ENCODE data around the gene BTBD9.
A peak's percentile ranks its signal among the peaks of the same experiment; 100 is the strongest.

BTBD9 gene

DNA sequence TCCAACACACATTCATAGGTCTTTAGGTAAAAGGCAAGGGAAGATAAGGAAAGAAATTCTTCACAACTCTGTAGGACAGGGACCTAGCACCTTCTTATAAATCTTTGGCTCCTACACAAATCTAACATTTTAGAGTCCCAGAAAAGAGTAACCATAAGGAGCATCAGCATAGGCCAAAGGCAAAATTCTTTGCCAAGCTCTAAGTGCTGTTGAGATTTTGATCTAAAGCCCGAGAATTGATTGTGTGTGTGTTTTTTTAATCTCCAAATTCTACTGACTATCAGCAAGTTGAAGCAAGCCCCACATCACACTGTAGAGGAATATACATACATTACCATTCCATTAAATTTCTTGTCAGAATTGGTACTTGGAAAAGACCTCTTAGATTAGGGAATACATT is 233.6 kb downstream of the BTBD9 start:
- Histone ChIP-seq H3K9ac (ENCODE audit: low read length) (no peak overlapping the region), H3K56ac (ENCODE audit: low read length) (no peak overlapping the region), H3K4me1 (ENCODE audit: control insufficient read depth, low read depth, low read length) (peaks cover 2% of the 10 kb centered on the region), H3K36me3 (ENCODE audit: control insufficient read depth, insufficient read depth, low read length) (no peaks in the 10 kb centered on the region), H2BK15ac (replicated peaks; ENCODE audit: low read depth) (no peak overlapping the region), H2AK5ac (ENCODE audit: low read length) (no peak overlapping the region), H3K79me2 (ENCODE audit: control insufficient read depth, insufficient read depth, low read length) (no peaks in the 10 kb centered on the region), H3K27ac (ENCODE audit: low read depth, low read length) (no peak overlapping the region), H3K79me1 (ENCODE audit: low read length) (no peaks in the 10 kb centered on the region), H2BK120ac (ENCODE audit: low read depth, low read length) (no peak overlapping the region), H3K27me3 (ENCODE audit: insufficient read depth, low read length, poor library complexity) (no peaks in the 10 kb centered on the region), H3K18ac (ENCODE audit: low read length) (no peak overlapping the region), H3K4me2 (ENCODE audit: low read length) (no peak overlapping the region), H4K8ac (ENCODE audit: low read depth, low read length) (no peak overlapping the region), H3K4me3 (ENCODE audit: low read length) (no peak overlapping the region), H3K23ac (ENCODE audit: low read length) (no peak overlapping the region), H2BK5ac (ENCODE audit: low read length) (no peak overlapping the region), H3K4ac (ENCODE audit: low read depth, low read length) (no peak overlapping the region), H4K5ac (ENCODE audit: low read length) (no peak overlapping the region)
- no CpG with 5 or more reads among the region's 1 CpG for WGBS (ENCODE audit: extremely low coverage, insufficient coverage, low lambda C conversion rate)
- DNase-seq, result no peak

DNA sequence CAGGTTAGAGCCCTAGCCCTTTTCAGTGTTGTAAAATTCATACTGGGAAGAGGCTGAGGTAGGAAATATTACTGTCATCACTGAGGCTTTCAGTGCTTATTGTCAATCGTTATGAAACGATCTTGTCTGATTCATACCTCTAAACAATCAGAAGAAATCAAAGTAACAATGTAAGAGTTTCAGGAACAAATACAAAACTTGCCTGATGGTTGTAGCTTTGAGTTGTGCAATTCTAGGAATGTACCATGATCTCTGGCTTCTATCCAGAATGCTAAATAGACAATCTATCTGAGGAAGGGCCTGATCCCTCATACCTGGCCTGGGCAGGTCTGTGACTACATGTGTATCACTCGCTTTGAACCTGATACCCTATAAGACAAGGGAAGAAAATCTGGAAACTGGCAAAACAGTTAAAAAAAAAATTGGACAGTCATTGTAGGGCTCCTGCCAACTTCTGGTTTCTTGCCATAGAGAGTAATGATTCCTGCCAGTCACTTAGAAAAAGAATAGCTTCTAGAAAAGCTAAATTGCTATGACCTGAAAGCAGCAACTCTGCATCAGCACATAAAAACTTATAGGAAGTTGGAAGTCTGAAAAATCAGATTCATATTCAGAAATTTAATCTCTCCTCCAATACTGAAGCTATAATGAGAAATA is 234.7 kb downstream of the BTBD9 start:
- DNase-seq, result no peak

DNA sequence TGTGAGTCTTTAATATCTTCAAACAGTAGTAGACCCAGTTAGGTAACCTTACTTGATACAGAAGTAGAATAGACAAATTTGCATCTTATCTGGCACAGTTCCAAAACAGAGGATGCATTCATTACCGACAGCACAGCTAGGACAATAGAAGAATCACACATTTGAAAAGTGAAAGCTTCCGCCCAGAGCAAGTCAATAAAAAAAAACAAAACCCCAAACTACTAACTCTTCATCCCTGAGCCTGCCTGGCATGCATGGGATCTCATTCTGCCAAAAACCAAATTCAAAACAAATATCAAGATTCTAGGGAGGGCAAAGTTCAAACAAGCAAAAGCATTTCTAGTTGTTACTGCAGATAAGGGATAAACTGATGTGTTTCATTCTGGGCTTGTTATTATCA is 235.4 kb downstream of the BTBD9 start:
- Histone ChIP-seq H2BK120ac (ENCODE audit: low read depth, low read length) (no peak overlapping the region), H3K79me1 (ENCODE audit: low read length) (no peaks in the 10 kb centered on the region), H3K18ac (ENCODE audit: low read length) (no peak overlapping the region), H3K9ac (ENCODE audit: low read length) (no peak overlapping the region), H2BK15ac (replicated peaks; ENCODE audit: low read depth) (peak overlapping the region; percentile 74), H2BK5ac (ENCODE audit: low read length) (no peak overlapping the region), H3K4me2 (ENCODE audit: low read length) (no peak overlapping the region), H3K27me3 (ENCODE audit: insufficient read depth, low read length, poor library complexity) (no peaks in the 10 kb centered on the region), H4K5ac (ENCODE audit: low read length) (no peak overlapping the region), H3K4ac (ENCODE audit: low read depth, low read length) (no peak overlapping the region), H4K8ac (ENCODE audit: low read depth, low read length) (no peak overlapping the region), H3K79me2 (ENCODE audit: control insufficient read depth, insufficient read depth, low read length) (no peaks in the 10 kb centered on the region), H2AK5ac (ENCODE audit: low read length) (no peak overlapping the region), H3K4me1 (ENCODE audit: control insufficient read depth, low read depth, low read length) (peaks cover 4% of the 10 kb centered on the region), H3K56ac (ENCODE audit: low read length) (no peak overlapping the region), H3K36me3 (ENCODE audit: control insufficient read depth, insufficient read depth, low read length) (no peaks in the 10 kb centered on the region), H3K4me3 (ENCODE audit: low read length) (no peak overlapping the region), H3K27ac (ENCODE audit: low read depth, low read length) (no peak overlapping the region), H3K23ac (ENCODE audit: low read length) (no peak overlapping the region)
- no CpG with 5 or more reads among the region's 2 CpGs for WGBS (ENCODE audit: extremely low coverage, insufficient coverage, low lambda C conversion rate)
- DNase-seq, result no peak

More for the DNA sequence above, 234.7 kb downstream of the BTBD9 start:
- H3K23ac ChIP-seq (ENCODE audit: low read length), result no peak overlapping the region
- H3K4me1 ChIP-seq (ENCODE audit: control insufficient read depth, low read depth, low read length), result peaks cover 4% of the 10 kb centered on the region
- no peak overlapping the region for H4K8ac ChIP-seq (ENCODE audit: low read depth, low read length)
- H3K4me2 ChIP-seq (ENCODE audit: low read length), result no peak overlapping the region
- no peak overlapping the region for H4K5ac ChIP-seq (ENCODE audit: low read length)
- peak overlapping the region; percentile 18 for H3K18ac ChIP-seq (ENCODE audit: low read length)
- H3K27me3 ChIP-seq (ENCODE audit: insufficient read depth, low read length, poor library complexity), result no peaks in the 10 kb centered on the region
- H3K79me2 ChIP-seq (ENCODE audit: control insufficient read depth, insufficient read depth, low read length), result no peaks in the 10 kb centered on the region
- no peak overlapping the region for H3K4me3 ChIP-seq (ENCODE audit: low read length)
- H2BK5ac ChIP-seq (ENCODE audit: low read length), result no peak overlapping the region
- no peak overlapping the region for H3K27ac ChIP-seq (ENCODE audit: low read depth, low read length)
- H2AK5ac ChIP-seq (ENCODE audit: low read length), result no peak overlapping the region
- peak overlapping the region; percentile 14 for H2BK120ac ChIP-seq (ENCODE audit: low read depth, low read length)
- no peaks in the 10 kb centered on the region for H3K36me3 ChIP-seq (ENCODE audit: control insufficient read depth, insufficient read depth, low read length)
- H3K79me1 ChIP-seq (ENCODE audit: low read length), result no peaks in the 10 kb centered on the region
- H3K9ac ChIP-seq (ENCODE audit: low read length), result no peak overlapping the region
- no CpG with 5 or more reads among the region's 3 CpGs for WGBS (ENCODE audit: extremely low coverage, insufficient coverage, low lambda C conversion rate)
- peak overlapping the region; percentile 55 for H3K4ac ChIP-seq (ENCODE audit: low read depth, low read length)
- H2BK15ac ChIP-seq (replicated peaks; ENCODE audit: low read depth), result peak overlapping the region; percentile 74
- H3K56ac ChIP-seq (ENCODE audit: low read length), result no peak overlapping the region

DNA sequence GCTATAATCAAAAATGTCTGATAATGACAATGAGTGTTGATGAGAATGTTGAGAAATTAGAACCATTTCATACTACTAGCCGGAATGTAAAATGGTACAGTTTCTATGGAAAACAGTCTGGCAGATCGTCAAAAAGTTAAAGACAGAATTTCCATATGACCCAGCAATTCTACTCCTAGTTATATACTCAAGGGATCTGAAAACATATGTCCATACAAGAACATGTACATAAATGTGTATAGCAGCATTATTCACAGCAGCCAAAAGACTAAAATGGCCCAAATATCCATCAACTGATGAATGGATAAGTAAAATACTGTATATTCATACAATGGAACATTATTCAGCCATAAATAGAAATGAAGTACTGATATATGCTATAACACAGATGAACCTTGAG is 236.2 kb downstream of the BTBD9 start:
- Histone ChIP-seq H3K56ac (ENCODE audit: low read length) (no peak overlapping the region), H3K18ac (ENCODE audit: low read length) (no peak overlapping the region), H3K79me2 (ENCODE audit: control insufficient read depth, insufficient read depth, low read length) (no peaks in the 10 kb centered on the region), H2BK5ac (ENCODE audit: low read length) (no peak overlapping the region), H3K4me2 (ENCODE audit: low read length) (no peak overlapping the region), H4K8ac (ENCODE audit: low read depth, low read length) (no peak overlapping the region), H3K27ac (ENCODE audit: low read depth, low read length) (no peak overlapping the region), H2AK5ac (ENCODE audit: low read length) (no peak overlapping the region), H3K4me1 (ENCODE audit: control insufficient read depth, low read depth, low read length) (peaks cover 4% of the 10 kb centered on the region), H2BK120ac (ENCODE audit: low read depth, low read length) (no peak overlapping the region), H3K4ac (ENCODE audit: low read depth, low read length) (no peak overlapping the region), H3K36me3 (ENCODE audit: control insufficient read depth, insufficient read depth, low read length) (no peaks in the 10 kb centered on the region), H3K23ac (ENCODE audit: low read length) (no peak overlapping the region), H4K5ac (ENCODE audit: low read length) (no peak overlapping the region), H3K9ac (ENCODE audit: low read length) (no peak overlapping the region), H3K4me3 (ENCODE audit: low read length) (no peak overlapping the region), H2BK15ac (replicated peaks; ENCODE audit: low read depth) (no peak overlapping the region), H3K27me3 (ENCODE audit: insufficient read depth, low read length, poor library complexity) (no peaks in the 10 kb centered on the region), H3K79me1 (ENCODE audit: low read length) (no peaks in the 10 kb centered on the region)
- WGBS (ENCODE audit: extremely low coverage, insufficient coverage, low lambda C conversion rate), result no CpG with 5 or more reads among the region's 2 CpGs
- no peak for DNase-seq

DNA sequence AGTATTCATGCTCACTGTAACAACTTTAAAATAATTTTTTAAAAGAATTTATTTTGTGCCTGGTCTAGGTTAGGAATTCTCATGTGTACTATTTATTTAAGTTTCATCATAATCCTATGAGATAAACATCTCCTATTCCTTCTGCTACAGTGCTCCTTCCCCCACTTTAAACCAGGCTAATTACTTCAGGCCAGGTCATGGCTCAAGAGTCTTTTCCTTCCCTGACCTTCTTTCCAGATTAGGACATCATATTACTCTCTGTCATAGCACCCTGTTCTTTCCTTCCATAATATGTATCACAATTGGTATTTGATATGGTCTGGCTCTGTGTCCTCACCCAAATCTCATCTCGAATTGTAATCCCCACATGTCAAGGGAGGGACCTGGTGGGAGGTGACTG is 239.0 kb downstream of the BTBD9 start:
- DNase-seq, result no peak
- WGBS (ENCODE audit: extremely low coverage, insufficient coverage, low lambda C conversion rate), result no CpG with 5 or more reads among the region's 1 CpG
- Histone ChIP-seq H3K9ac (ENCODE audit: low read length) (no peak overlapping the region), H3K23ac (ENCODE audit: low read length) (no peak overlapping the region), H3K4me1 (ENCODE audit: control insufficient read depth, low read depth, low read length) (peaks cover 2% of the 10 kb centered on the region), H4K8ac (ENCODE audit: low read depth, low read length) (no peak overlapping the region), H3K79me1 (ENCODE audit: low read length) (no peaks in the 10 kb centered on the region), H3K4me2 (ENCODE audit: low read length) (no peak overlapping the region), H3K27ac (ENCODE audit: low read depth, low read length) (no peak overlapping the region), H2BK15ac (replicated peaks; ENCODE audit: low read depth) (no peak overlapping the region), H3K4ac (ENCODE audit: low read depth, low read length) (no peak overlapping the region), H3K56ac (ENCODE audit: low read length) (no peak overlapping the region), H3K27me3 (ENCODE audit: insufficient read depth, low read length, poor library complexity) (no peaks in the 10 kb centered on the region), H2BK5ac (ENCODE audit: low read length) (peak overlapping the region; percentile 7), H2AK5ac (ENCODE audit: low read length) (no peak overlapping the region), H2BK120ac (ENCODE audit: low read depth, low read length) (no peak overlapping the region), H4K5ac (ENCODE audit: low read length) (no peak overlapping the region), H3K36me3 (ENCODE audit: control insufficient read depth, insufficient read depth, low read length) (no peaks in the 10 kb centered on the region), H3K18ac (ENCODE audit: low read length) (no peak overlapping the region), H3K4me3 (ENCODE audit: low read length) (no peak overlapping the region), H3K79me2 (ENCODE audit: control insufficient read depth, insufficient read depth, low read length) (no peaks in the 10 kb centered on the region)

DNA sequence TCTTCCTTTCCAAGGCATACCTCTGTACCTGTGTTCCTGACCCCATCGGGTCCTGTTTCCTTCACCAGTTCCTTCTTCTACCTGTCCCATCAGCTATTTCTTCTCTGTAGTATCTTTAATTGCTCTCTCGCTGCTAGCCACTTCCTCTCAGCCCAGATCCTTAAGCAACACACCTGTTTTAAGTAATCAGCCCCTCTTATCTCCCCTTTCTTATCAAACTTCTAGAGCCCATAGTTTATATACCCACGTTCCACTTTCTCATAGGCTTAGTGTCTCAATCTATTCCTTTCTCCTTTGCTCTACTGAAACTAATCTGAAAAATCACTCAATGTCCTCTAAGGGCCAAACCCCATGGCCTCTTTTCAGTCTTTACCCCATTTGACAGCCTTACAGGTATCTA is 239.6 kb downstream of the BTBD9 start:
- WGBS (ENCODE audit: extremely low coverage, insufficient coverage, low lambda C conversion rate), result no CpG with 5 or more reads among the region's 3 CpGs
- Histone ChIP-seq H3K23ac (ENCODE audit: low read length) (no peak overlapping the region), H3K27ac (ENCODE audit: low read depth, low read length) (peak overlapping the region; percentile 52)

More for the DNA sequence above, 239.6 kb downstream of the BTBD9 start:
- H3K36me3 ChIP-seq (ENCODE audit: control insufficient read depth, insufficient read depth, low read length), result no peaks in the 10 kb centered on the region
- no peak overlapping the region for H2BK120ac ChIP-seq (ENCODE audit: low read depth, low read length)
- peak; percentile 70 for DNase-seq
- H3K27me3 ChIP-seq (ENCODE audit: insufficient read depth, low read length, poor library complexity), result no peaks in the 10 kb centered on the region
- peak overlapping the region; percentile 17 for H3K56ac ChIP-seq (ENCODE audit: low read length)
- H4K5ac ChIP-seq (ENCODE audit: low read length), result no peak overlapping the region
- H2AK5ac ChIP-seq (ENCODE audit: low read length), result no peak overlapping the region
- H3K4ac ChIP-seq (ENCODE audit: low read depth, low read length), result no peak overlapping the region
- H3K18ac ChIP-seq (ENCODE audit: low read length), result no peak overlapping the region
- H2BK5ac ChIP-seq (ENCODE audit: low read length), result peak overlapping the region; percentile 41
- H3K4me3 ChIP-seq (ENCODE audit: low read length), result no peak overlapping the region
- H3K4me2 ChIP-seq (ENCODE audit: low read length), result no peak overlapping the region
- no peak overlapping the region for H2BK15ac ChIP-seq (replicated peaks; ENCODE audit: low read depth)
- H3K79me1 ChIP-seq (ENCODE audit: low read length), result no peaks in the 10 kb centered on the region
- peak overlapping the region; percentile 76 for H4K8ac ChIP-seq (ENCODE audit: low read depth, low read length)
- no peaks in the 10 kb centered on the region for H3K79me2 ChIP-seq (ENCODE audit: control insufficient read depth, insufficient read depth, low read length)
- H3K9ac ChIP-seq (ENCODE audit: low read length), result no peak overlapping the region
- H3K4me1 ChIP-seq (ENCODE audit: control insufficient read depth, low read depth, low read length), result peaks cover 2% of the 10 kb centered on the region
